Measurements from ENCODE around the gene CROCC.
"Not testable (repeated sequence)": the region's sequence is repeated elsewhere in the genome, so short reads cannot be mapped to it uniquely, and the experiment has no call there.

CROCC gene

DNA sequence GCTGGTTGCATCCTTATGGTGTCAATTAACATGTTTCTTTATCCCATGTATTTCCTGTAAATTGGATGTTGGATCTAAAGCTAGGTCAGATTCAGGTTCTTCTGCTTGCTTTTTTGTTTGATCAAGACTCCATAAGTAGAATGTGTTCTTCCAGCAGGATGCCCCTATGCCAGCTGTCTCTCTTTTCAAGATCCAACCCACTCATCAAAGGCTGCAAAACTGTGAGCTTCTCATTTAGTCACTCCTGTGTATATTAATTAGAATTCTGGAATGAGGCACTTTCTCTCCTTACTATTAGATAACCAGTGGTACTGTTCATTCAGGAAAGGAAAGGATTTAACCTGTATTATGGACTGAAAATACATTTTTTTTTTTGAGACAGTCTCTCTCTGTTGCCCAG is 12.2 kb downstream of the CROCC start:
- not testable (repeated sequence) for DNase-seq (ENCODE audit: low read depth); H3K4me3 ChIP-seq (ENCODE audit: control insufficient read depth, low read depth, low read length)

DNA sequence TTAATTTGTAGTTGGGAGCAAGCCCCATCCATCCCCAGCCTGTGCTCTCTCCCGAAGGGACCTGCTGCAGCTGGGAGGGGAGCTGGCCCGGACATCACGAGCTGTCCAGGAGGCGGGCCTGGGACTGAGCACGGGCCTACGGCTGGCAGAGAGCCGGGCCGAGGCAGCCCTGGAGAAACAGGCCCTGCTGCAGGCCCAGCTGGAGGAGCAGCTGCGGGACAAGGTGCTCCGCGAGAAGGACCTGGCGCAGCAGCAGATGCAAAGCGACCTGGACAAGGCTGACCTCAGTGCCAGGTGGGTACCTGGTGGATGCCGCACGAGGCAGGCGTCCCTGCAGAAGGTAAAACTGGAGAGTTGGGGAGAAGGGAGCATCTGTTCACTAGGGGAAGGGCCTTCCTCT is 14.8 kb downstream of the CROCC start:
- H3K4me3 ChIP-seq (ENCODE audit: control insufficient read depth, low read depth, low read length); DNase-seq (ENCODE audit: low read depth): not testable (repeated sequence)

- DNase-seq (ENCODE audit: low read depth), result no peak
- no peak overlapping the region for H3K4me3 ChIP-seq (ENCODE audit: control insufficient read depth, low read depth, low read length)
- no peak for TF ChIP-seq CTCF (IDR thresholded peaks at IDR 0.05; ENCODE audit: control insufficient read depth, insufficient read depth, low read depth, low read length, missing control alignments)
These were observed 16.9 kb downstream of the CROCC start for GRCh38 chr1:16938351-16939321.

DNA sequence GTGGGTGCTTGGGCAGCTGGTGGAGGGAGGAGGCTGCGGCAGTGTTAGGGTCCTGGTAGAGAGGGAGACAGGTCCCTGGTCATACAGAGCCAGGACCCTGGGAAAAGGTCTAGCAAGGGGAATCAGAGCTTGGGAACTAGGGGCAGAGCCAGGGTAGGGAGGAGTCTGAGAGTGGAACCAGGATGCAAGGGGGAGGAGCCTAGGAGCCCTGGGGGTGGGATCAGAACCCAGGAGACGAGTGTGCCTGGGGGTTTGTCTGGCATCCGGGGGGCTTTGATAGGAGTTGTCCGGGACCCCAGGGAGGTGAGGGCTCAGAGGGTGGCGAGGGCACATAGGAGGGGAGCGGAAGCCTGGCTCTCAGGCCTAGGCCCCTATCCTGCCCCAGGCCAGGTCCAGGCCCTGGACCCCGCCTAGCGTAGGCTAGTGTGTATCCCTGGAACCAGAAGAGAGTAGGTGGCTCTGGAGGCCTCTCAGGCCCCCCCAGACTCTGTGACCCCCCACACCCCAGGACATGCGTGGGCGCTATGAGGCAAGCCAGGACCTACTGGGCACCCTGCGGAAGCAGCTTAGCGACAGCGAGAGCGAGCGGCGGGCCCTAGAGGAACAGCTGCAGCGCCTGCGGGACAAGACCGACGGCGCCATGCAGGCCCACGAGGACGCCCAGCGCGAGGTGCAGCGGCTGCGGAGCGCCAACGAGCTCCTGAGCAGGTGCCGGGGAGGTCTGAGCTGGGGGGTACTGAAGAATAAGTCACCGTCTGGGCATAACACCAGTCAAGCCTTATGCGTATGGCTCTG is 17.9 kb downstream of the CROCC start:
- not testable (repeated sequence) for H3K4me3 ChIP-seq (ENCODE audit: control insufficient read depth, low read depth, low read length); DNase-seq (ENCODE audit: low read depth)

DNA sequence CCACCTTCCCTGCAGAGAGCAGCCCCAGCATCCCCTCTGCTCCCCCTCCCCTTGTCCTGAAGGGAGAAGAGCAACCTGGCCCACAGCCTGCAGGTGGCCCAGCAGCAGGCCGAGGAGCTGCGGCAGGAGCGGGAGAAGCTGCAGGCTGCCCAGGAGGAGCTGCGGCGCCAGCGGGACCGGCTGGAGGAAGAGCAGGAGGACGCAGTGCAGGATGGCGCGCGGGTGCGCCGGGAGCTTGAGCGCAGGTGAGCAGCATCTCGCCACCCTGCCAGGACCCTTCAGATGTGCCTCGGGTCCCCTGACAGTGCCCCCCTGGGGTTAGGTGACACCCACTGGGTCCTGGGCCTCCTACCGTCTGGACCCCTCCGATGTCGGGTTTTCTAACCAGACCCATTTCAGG is 22.3 kb downstream of the CROCC start:
- TF ChIP-seq CTCF (IDR thresholded peaks at IDR 0.05; ENCODE audit: control insufficient read depth, insufficient read depth, low read depth, low read length, missing control alignments), result no peak
- no peak overlapping the region for H3K4me3 ChIP-seq (ENCODE audit: control insufficient read depth, low read depth, low read length)
- DNase-seq (ENCODE audit: low read depth), result no peak

GRCh38 chr1:16945512-16945911 is 23.8 kb downstream of the CROCC start:
- not testable (repeated sequence) for DNase-seq (ENCODE audit: low read depth); H3K4me3 ChIP-seq (ENCODE audit: control insufficient read depth, low read depth, low read length)

- H3K4me3 ChIP-seq (ENCODE audit: control insufficient read depth, low read depth, low read length); DNase-seq (ENCODE audit: low read depth): not testable (repeated sequence)
These were observed 24.5 kb downstream of the CROCC start for GRCh38 chr1:16946185-16946584.

- TF ChIP-seq CTCF (IDR thresholded peaks at IDR 0.05; ENCODE audit: control insufficient read depth, insufficient read depth, low read depth, low read length, missing control alignments), result no peak
- DNase-seq (ENCODE audit: low read depth), result no peak
- no peak overlapping the region for H3K4me3 ChIP-seq (ENCODE audit: control insufficient read depth, low read depth, low read length)
These were observed 24.9 kb downstream of the CROCC start for GRCh38 chr1:16946646-16947045.

GRCh38 chr1:16948282-16948891 is 26.7 kb downstream of the CROCC start:
- not testable (repeated sequence) for DNase-seq (ENCODE audit: low read depth)

DNA sequence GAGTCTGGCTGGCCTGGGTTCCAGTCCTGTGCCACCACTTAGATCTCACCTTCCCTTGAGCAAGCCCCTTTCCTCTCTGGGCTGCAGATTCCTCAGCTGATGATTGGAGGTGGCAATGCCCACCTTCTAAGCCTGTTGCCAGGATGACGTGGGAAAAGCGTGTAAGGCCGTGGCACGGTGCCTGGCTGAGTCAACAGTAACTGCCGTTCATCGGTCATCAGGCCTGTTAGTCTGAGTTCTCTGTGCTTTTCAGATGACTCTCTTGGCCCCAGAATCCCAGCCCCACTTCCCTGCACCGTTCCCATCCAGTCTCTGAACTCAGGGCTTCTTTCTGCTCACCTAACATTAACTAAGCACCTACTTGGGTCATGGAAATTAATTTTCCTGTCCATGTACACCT is 27.3 kb downstream of the CROCC start:
- DNase-seq (ENCODE audit: low read depth); H3K4me3 ChIP-seq (ENCODE audit: control insufficient read depth, low read depth, low read length): not testable (repeated sequence)

More at GRCh38 chr1:16948282-16948891, 26.7 kb downstream of the CROCC start:
- H3K4me3 ChIP-seq (ENCODE audit: control insufficient read depth, low read depth, low read length), result not testable (repeated sequence)

DNA sequence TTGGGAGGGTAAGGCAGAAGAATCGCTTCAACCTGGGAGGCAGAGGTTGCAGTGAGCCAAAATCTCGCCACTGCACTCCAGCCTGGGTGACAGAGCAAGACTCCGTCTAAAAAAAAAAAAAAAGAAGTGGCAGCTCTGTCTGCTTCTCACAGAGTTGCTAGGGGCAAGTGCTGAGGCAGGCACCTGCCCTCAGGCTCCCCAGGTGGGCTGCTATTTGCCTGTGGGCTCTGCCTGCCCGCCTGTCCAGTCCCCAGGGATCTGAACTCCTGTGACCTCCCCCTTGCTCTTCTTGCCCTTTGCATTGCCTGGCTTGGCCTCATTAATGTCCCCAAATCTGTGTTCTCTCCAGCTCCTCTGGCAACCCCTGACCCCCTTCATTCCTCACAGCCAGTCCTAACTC is 30.6 kb downstream of the CROCC start:
- DNase-seq (ENCODE audit: low read depth), result not testable (repeated sequence)

More for the DNA sequence above, 30.6 kb downstream of the CROCC start:
- not testable (repeated sequence) for H3K4me3 ChIP-seq (ENCODE audit: control insufficient read depth, low read depth, low read length)
